Breast epithelium (tissue), 3 donors: ENCODE data around the gene TOP3B.

Experiments used
- CTCF ChIP-seq, 3 donors: fragments of 450-650 bp; IDR thresholded peaks; one replicate each; pipeline ENCODE4 v1.5.1; 2016 to 2017; ENCODE audit warnings: antibody characterized with exemption in 3 of 3, mild to moderate bottlenecking in 3 of 3, moderate library complexity in 3 of 3
- POLR2AphosphoS5 ChIP-seq, 3 donors: sonication (generic); formaldehyde crosslinking; IDR thresholded peaks; one replicate each; pipeline ENCODE4 v1.6.1; 2017; ENCODE audit warnings: antibody characterized with exemption in 3 of 3

- no peak for TF ChIP-seq CTCF (IDR thresholded peaks at IDR 0.05)
- no peak for TF ChIP-seq POLR2AphosphoS5 (IDR thresholded peaks at IDR 0.05)
Observed at GRCh38 chr22:22030493-22031182, 48.1 kb upstream of the TOP3B start.
